ENCODE data around the gene CISH.

Gene CISH

DNA sequence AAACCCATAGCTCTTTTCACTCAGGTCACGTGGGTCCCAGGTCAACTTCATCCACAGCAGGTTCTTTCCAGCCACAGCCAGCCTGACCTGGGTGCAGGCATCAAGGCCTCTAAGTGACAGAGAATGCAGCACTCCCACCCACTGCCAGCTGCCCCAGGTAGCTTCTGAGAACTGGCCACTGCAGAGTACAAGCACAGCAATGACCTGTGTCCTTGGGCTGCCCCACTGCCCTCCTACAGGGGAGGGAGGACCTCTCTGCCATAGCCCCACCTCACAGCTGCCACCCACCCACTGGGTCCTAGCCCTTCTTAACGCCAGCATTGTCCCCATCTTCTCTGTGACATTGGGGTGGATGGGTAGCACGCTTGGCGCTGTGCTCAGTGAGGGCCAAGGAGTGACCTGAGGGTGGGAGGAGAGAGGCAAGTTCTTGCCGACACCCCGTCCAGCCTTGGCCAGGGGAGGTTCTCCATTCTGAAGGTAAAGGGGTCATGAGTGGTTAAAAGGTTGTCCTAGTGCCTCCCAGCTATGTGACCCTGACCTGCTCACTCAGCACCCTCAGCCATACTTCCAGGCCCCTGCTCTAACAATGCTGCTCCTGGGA, 12.4 kb downstream of the CISH start:
- no peak for DNase-seq (ENCODE audit: low read depth, low spot score)

DNA sequence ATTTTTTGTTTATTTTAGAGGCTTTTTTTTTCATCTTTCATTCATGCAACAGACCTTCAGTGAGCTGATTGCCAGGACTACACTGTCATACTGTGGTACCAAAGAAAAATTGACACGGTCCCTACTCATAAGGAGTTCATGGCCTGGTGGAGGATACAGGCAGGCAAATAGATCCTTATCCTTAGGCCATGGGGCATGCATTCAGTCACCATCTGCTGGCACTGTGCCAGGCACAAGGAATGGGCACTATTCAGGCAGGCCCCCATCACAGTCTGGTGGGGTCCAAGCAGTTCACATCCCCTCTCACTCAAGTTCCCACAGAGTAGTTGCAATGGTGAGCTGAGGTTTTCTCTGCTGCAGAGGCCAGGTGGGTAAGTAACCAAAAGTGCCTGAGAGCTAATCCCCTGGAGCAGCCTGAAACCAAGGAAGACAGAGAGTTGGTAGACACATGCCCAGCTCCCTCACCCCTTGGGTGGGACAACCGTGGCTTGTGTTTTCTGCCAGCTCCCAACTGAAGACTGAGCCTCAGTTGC, 17.3 kb downstream of the CISH start:
- DNase-seq (ENCODE audit: low read depth, low spot score), result no peak

DNA sequence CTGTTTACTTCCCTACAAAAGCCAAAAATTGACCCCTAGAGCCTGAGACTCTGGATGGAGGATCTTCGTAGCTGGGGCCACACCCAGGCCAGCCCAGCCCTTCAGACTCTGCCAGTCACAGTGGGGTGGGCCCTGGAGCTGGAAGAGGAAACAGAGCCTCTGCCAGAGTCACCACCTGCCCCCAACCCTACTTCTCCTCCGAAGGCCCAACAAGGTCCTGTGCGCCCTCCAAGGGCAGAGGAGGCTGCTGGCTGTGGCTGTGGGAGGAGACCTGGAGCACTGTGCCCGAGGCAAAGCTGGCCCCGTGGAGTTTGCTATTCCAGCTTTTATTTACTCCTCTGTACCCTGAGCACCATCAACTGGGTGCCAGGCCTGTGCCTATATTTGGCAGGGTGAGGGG, 19.0 kb downstream of the CISH start:
- no peak for DNase-seq (ENCODE audit: low read depth, low spot score)

DNA sequence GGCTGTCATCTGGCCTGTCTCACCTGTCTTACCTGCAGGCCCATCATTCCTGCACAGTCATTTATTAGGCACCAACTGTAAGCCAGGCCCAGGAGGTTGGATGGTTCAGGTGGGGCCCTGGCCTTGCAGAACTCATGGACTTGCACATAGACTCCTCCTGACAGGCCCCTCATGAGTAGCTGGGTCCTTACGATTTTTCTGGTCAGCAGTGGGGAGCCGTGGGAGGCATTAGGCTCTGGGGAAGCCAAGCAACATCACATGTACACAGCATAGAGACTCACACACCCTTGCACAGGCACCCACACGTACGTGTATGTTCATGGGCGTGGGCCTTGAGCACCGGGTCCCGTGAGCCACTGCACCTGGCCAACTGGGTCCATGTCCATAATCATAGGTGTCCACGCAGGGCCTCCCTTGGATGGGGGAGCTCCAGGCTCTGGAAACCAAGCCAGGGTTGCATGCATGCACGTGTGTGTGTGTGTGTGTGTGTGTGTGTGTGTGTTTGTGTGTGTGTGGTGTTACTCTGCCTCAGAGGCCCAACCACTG, 20.3 kb downstream of the CISH start:
- DNase-seq (ENCODE audit: low read depth, low spot score), result no peak

DNA sequence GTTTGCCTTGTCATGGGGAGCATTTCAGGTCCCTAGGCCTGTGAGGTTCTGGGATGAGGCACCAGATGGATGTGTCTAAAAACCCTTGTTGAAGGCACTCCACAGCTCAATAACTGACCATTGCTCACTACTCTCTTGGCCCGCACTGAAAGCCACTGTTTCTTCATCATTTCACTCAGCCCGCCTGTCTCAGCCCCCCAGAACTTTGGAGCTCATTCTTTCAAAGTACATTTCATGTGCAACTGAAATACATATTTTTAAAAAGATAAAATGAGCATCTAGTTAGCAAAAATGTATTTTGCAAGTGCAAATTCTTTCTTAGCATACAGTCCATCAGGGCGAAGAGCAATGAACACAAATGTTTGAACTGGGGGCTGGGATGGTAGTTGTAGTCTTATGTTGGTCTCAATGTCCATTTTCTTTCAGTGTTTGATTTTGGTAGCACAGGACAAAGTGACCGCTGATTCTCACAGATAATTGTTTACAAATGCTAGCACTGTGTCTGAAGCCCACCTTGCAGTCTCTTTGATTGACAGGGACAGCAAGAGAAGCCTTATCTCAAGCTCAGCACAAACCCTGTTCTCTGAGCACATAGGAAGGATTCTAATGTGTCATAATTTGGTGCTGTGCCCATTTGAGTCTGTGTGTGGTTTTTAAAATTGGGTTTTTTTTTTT, 22.7 kb downstream of the CISH start:
- DNase-seq (ENCODE audit: low read depth, low spot score), result no peak

DNA sequence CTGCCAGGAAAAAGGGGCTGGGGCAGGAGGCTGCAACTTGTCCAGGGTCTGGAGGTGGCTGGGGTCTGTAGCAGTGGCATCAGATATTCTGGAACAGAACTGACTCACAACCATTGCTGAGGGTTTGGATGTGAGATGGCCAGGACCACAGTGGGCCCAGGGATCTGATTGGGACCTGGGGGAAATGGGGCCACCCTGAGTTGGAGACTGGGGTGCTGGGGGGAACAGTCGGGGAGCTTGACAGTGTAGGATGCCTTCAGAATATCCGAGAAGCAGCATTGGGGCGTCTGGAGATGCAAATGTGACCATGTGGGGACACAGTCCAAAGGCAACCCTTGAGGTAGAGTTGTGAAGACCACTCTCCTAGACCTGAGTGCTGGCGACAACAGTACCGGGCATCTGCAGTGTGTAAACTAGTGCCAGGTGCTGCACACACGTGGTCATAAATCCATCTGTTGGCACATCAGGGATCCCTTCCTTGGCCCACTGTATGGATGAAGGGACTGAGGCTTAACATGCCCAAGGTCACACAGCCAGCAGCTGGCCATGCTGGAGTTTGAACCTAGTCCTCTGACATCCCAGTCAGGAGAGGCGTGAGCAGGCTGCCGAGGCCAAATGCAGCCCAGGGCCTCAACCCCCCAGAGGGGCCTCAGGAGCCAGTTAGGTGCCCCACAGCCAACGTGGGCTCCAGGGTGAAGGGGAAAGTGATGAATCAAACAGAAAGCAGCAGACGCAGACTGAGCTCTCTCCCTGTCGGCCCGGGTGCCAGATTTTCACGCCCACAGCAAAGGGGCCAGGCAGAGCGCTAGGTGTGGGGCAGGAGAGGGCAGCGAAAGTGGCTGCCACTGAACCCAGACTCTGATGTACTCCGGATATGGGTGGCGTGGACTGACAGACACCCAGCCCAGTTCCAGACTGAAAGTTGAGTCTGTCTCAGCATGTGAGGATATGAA, 23.5 kb downstream of the CISH start:
- no peak for DNase-seq (ENCODE audit: low read depth, low spot score)

DNA sequence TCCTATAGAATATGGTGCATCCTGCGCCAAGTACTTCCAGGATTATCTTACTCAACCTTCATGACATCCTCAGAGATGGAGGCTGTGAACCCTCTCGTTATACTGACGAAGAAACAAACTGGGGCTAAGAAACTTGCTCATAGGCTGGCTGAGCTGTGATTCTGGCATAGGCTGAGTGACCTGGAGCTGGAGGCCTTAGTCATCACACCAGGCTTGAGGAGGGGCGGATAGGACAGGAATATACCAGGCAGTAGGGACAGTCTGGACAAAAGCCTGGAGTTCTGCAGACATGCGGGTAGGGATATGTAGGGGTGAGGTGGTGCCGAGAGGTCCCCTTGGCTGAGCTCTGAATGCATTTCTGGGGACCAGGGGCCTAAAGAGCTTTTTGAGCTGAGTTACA, 24.2 kb downstream of the CISH start:
- no peak for DNase-seq (ENCODE audit: low read depth, low spot score)

DNA sequence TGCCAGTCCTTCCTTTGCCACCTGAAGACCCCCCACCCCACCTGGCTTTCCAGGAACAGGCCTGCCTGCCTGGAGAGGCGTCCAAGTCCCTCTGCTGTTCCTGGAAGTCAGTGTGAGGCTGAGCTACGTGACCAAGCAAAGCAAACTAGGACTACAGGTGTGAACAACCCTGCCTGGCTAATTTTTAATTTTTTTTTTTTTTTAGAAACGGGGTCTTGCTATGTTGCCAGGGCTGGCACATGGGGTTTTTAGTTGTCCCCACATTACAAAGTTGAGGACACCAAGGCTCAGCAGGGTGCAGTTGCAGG, 24.9 kb downstream of the CISH start:
- no peak for DNase-seq (ENCODE audit: low read depth, low spot score)

DNA sequence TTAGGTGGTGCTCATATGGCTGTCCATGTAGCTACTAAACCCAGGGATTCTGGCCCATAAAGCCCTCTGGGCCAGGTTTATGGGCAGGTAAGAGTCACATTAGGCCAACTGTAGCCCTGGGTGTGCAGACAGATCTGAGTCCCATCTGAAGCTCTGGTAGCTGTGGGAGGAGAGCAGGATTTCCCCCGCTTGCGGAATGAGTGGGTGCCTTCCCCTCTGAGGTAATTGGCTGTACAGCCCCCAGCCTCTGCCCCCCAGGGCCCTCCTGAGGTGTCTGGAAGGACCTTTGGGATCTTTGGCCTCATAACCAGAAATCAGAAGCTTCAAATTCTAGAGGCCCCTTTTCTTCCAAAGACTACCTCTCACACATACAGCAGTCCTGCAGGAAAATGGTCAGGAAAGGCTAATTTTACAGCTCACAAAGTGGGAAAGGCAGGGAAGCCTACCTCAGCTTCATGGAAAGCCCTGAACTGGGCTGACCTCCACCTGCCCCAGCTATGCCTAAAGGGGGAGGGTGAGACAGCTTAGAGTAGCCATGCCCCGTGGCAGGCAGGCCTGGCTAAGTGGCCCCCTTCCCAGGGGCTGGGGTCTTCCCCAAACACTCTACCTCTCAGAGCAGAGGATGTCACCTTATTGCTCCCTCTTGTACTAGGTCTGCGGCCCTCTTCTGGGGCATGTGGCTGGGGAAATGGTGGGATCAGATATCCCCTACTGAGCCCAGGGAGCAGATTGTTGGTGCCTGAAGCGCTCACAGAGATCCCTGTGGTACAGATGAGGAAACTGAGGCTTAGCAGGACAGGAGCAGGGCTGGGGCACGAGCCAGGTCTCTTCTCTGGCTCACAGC, 25.4 kb downstream of the CISH start:
- DNase-seq (ENCODE audit: low read depth, low spot score), result no peak

DNA sequence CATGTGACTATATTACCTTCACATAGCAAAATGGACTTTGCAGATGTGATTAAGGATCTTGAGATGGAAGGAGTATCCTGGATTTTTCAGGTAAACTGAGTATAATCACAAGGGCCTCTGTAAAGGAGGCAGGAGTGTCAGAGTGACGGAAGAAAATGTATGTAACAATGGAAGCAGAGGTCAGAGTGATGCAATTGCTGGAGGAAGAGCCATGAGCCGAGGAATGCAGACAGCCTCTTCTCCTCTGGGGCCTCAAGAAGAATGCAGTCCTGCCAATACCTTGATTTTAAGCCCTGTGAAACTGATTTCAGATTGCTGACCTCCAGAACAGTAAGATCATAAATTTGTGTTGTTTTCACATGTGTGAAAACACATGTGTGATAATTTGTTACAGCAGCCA, 27.2 kb downstream of the CISH start:
- DNase-seq (ENCODE audit: low read depth, low spot score), result no peak

DNA sequence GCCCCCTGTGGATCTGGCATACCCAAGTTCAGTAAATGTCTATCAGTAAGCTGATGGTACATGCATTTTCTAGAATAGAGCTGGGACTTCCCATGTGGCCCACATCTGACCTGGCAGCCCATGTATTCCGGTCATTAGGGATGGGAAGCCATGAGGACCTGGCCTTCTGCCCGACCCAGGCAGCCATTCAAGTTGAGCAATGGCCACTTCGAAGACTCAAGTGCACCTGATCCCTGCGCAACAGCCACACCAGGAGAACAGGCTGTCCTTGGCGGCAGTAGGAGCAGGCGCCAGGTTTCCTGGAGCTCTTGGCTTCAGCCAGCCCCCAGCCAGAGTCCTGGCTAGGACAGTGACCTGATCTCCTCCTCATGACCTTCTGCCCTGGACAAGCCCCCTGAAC, 27.7 kb downstream of the CISH start:
- DNase-seq (ENCODE audit: low read depth, low spot score), result no peak

DNA sequence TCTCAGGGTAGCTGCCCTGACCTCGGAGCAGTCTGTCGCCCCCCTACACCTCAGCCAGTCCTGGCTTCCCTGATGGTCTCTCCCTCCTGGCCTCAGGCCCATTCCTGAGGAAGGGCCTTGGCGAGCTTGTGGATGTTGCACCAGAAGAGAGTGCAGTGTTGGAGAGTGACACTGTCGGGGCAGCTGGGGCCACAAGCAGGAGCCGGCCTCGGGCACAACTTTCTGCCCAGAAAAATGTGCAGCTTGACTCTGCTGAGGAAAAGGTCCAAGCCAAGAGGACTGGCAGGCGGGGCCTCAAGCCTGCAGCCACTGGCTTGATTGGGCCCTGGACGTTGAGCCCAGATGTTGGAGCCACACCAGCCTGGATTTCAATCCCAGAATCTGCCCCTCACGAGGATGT, 29.5 kb downstream of the CISH start:
- no peak for DNase-seq (ENCODE audit: low read depth, low spot score)

DNA sequence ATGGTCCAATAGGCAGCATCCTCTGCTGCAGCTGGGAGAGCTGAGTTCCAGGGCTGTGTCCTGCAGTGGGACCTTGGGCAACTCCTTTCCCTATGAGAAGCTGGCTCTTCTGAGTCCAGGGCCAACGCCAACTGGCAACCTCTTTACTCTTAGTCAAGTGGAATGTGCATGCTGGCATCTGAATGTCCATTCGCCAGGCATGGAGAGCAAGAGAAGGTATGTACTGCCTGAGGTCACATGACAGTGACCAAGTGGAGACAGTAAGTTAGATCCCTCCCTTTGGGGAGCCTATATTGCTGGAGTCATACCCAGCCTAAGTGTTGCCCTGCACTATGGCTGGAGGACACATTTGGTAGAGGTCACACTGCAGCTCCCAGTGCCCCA, 30.1 kb downstream of the CISH start:
- no peak for DNase-seq (ENCODE audit: low read depth, low spot score)

DNA sequence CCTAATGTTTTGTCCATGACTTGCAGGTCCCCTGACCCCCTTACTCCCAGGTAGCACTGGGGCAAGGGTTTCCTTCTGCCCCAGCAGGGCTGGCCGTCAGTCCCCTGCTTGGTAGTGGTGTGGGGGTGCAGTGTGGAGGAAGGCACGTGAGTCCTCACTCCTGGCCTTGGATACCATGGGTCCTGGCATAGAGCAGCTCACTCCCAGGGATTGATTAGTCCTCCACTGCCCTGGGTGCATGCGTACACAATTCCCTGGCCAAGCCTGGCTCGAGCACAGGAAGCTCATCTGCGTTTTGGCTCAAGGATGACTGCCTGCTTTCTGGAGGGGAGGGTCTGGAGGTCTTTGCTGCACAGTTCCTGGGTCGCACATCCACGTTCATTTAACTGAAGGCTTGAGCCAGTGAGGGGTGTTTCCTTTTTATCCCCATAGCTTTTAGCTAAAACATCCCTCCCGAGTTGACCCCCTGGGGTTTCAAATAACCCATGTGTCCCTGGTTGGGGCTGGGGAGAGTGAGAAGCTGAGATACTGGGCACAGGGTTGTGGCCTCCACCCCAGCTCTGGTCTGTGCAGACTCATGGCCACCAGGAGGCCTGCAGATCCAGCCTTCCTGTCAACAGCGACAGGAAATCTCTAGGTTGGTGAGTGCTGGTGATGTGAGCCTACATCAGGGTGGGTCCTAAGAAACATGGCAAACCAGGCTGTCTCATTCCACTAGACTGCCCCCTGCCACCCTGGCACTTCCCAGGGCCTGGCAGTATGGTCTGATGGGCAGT, 30.7 kb downstream of the CISH start:
- DNase-seq (ENCODE audit: low read depth, low spot score), result no peak

DNA sequence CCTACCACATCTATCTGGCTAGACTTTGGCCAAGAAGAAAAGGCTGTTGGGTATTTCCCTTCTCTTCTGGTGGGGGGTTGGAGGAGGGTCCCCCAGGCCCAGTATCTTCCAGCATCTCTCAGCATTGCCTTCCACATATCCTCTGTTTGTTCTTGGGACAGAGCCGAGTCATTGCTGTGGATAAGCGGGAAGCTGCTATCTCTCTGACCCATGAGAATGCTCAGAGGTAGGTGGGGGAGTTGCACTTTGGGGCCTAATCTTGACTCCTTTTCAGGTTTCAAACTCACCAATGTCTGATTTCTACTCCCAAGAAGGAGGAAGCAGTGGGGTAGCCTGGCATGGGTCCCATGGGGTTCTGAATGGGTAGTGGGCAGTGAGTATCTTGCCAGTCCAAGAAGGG, 34.2 kb downstream of the CISH start:
- DNase-seq (ENCODE audit: low read depth, low spot score), result no peak

DNA sequence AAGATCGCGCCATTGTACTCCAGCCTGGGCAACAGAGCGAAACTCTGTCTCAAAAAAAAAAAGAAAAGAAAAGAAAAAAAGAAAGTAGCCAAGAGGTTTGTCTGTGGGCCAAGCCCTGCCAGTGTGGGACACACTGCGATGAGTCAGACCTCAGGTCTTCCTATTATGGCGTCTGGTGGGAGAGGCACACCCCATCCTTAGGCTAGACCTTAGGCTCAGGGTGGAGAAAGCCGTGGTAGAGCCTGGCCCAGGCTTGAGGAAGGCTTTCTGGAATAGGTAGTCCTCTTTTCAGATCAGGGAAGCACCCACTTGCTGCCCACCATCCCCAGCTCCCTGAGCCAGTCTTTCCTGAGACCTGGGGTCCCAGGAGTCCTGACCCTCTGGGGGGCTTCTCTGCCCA, 36.2 kb downstream of the CISH start:
- DNase-seq (ENCODE audit: low read depth, low spot score), result no peak

DNA sequence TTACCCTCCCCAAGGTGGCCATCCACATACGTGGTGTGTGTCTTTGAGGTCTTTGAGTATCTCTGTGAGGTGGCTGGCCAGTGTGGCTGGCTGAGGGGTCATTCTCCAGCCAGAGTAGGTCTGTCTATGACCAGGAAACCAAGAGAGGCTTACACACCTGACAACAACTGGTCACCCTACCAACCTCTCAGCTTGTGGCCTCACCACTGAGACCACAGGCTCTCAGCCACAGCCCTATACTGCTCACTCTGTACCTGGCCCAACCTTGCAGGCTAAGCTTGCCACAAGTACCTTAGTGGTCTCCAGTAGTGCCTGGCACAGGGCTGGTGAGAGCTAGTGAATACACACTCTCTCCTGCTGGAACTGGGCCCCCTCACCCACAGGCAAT, 37.1 kb downstream of the CISH start:
- no peak for DNase-seq (ENCODE audit: low read depth, low spot score)

DNA sequence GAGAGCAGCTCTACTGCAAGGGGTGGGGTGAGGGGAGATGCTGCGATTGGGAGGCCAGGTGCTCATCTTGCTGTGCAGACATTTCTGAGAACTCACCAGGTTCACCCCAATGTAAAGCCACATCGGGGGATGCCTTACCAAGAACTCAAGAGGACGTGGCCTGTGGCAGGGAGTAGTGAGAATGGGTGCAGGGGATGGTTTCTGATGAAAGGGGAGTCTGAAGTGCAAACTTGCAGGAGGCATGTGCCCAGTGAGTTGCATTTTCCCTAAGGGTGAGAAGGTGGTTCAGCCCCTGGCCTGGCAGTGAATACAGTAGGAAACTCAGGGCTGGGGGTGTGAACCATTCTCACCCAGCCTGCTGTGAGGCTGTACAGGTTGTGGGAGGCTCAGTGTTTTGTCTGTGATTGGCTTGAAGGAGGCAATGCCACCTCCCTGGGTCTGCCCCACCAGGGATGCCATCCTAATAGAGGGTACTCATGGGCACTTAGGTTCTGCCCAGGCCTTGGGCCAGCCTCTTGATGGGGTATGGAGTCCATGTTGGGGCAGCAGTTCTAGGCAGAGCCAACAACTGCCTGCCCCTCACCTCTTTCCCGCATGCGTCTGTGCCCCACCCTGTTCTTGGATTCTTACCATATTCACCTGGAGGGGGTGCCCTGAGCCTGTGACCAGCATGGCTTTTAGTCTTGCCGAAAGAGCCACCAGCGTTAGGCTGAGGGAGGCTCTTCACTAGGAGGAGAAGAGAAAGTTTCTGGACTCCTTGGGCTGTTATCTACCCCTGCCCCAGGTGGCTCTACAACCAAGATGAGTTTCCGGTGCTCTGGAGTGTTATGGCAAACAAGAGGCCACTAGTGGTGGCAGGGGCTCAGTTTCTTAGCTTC, 37.8 kb downstream of the CISH start:
- no peak for DNase-seq (ENCODE audit: low read depth, low spot score)

DNA sequence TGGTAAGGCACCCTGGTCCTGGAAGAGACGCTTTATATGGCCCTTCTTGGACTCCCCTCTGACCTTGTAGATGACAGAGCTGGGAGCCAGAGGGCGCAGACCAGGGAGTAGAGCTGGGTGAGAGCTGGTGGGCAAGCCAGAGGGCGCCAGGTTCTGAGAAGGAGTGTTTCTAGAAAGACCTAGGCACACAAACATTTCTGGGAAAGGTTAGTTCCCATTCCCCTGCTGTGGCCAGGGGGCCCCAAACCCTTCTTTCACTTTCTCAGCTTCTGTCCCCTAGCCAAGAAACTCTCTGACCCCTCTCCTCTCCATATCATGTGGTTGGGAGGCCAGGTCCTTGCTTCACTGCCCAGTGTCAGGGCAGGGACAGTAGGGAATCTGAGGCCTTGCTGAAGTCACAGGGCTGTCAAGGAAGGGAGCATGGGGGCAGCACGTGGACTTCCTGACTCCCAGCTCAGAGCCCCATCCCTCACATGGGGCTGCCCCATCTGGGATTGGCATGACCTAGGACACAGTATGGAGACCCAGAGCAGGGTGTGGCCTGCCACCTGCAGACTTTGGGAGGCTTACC, 38.7 kb downstream of the CISH start:
- no peak for DNase-seq (ENCODE audit: low read depth, low spot score)

All from ELF-1 (cell line).